Suprapubic skin (tissue), 4 donors: ENCODE results near the gene GRAPL.
A peak's percentile ranks its signal among the peaks of the same experiment; 100 is the strongest.
"Not testable (repeated sequence)": the region's sequence is repeated elsewhere in the genome, so short reads cannot be mapped to it uniquely, and the experiment has no call there.

ENCODE experiments used
- EP300 ChIP-seq: sonication (generic); formaldehyde crosslinking; IDR thresholded peaks from one replicate; pipeline ENCODE4 v1.6.1; 2017; ENCODE audit warnings: antibody characterized with exemption
- POLR2A ChIP-seq, 2 donors: fragments of 450-650 bp; IDR thresholded peaks; one replicate each; pipeline ENCODE4 v1.6.1; 2017; ENCODE audit warnings: antibody characterized with exemption in 2 of 2, mild to moderate bottlenecking in 2 of 2, moderate library complexity in 2 of 2
- POLR2AphosphoS5 ChIP-seq, 3 donors: sonication (generic); formaldehyde crosslinking; IDR thresholded peaks; one replicate each; pipeline ENCODE4 v1.6.1; 2017; ENCODE audit warnings: antibody characterized with exemption in 3 of 3
- TF ChIP-seq, protein P1 (sequence below), 2 donors: fragments of 200-600 bp in 1 of 2; fragments of 450-650 bp in 1 of 2; sonication (generic) in 1 of 2; IDR thresholded peaks; one replicate each; pipeline ENCODE4 v1.5.1; 2016 to 2019; ENCODE audit warnings: antibody characterized with exemption in 2 of 2, mild to moderate bottlenecking in 1 of 2, moderate library complexity in 1 of 2

DNA sequence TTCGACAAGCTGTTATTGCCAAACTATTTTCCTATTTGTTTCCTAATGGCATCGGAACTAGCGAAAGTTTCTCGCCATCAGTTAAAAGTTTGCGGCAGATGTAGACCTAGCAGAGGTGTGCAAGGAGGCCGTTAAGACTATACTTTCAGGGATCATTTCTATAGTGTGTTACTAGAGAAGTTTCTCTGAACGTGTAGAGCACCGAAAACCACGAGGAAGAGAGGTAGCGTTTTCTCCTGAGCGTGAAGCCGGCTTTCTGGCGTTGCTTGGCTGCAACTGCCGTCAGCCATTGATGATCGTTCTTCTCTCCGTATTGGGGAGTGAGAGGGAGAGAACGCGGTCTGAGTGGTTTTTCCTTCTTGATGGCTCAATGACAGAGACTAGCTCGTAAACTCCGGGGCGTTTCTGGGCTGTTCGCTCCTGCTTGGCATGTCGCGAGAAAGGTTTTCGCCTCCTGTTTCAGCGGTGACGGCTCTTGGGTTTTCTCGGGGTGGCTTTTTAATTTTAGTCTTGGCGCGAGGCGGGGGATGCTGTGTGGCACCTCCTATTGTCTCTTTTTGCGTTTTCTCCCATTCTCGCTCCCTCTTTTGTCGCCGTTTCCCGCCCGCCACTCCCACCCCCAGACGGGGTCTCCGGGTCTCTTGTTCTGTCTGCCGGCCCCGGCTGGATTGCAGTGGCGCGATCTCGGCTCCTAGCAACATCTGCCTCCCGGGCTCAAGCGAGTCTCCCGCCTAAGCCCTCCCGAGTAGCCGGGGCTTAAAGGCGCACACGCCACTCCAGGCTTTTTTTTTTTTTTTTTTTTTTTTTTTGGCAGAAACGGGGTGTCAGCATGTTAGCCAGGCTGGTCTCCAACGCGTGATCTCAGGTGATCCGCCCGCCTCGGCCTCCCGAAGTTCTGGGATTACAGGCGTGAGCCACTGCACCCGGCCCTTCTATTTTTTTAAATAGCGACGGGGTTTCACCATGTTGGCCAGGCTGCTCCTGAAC is 60.8 kb downstream of the GRAPL start:
- not testable (repeated sequence) for TF ChIP-seq EP300; POLR2A (IDR thresholded peaks at IDR 0.05)
- TF ChIP-seq, protein P1, sequence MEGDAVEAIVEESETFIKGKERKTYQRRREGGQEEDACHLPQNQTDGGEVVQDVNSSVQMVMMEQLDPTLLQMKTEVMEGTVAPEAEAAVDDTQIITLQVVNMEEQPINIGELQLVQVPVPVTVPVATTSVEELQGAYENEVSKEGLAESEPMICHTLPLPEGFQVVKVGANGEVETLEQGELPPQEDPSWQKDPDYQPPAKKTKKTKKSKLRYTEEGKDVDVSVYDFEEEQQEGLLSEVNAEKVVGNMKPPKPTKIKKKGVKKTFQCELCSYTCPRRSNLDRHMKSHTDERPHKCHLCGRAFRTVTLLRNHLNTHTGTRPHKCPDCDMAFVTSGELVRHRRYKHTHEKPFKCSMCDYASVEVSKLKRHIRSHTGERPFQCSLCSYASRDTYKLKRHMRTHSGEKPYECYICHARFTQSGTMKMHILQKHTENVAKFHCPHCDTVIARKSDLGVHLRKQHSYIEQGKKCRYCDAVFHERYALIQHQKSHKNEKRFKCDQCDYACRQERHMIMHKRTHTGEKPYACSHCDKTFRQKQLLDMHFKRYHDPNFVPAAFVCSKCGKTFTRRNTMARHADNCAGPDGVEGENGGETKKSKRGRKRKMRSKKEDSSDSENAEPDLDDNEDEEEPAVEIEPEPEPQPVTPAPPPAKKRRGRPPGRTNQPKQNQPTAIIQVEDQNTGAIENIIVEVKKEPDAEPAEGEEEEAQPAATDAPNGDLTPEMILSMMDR (IDR thresholded peaks at IDR 0.05) = not testable (repeated sequence)
- TF ChIP-seq POLR2AphosphoS5 (IDR thresholded peaks at IDR 0.05) = peak in 2 of 3 donors; percentile 79 to 96
